NCI-H2171 (cell line): ENCODE data around the gene KLHDC10.
A peak's percentile ranks its signal among the peaks of the same experiment; 100 is the strongest.
"Not testable (repeated sequence)": the region's sequence is repeated elsewhere in the genome, so short reads cannot be mapped to it uniquely, and the experiment has no call there.

ENCODE experiments used
- DNase-seq: peaks from one replicate; lab custom pipeline; 2025; lab: John Stamatoyannopoulos, UW

KLHDC10 gene

DNA sequence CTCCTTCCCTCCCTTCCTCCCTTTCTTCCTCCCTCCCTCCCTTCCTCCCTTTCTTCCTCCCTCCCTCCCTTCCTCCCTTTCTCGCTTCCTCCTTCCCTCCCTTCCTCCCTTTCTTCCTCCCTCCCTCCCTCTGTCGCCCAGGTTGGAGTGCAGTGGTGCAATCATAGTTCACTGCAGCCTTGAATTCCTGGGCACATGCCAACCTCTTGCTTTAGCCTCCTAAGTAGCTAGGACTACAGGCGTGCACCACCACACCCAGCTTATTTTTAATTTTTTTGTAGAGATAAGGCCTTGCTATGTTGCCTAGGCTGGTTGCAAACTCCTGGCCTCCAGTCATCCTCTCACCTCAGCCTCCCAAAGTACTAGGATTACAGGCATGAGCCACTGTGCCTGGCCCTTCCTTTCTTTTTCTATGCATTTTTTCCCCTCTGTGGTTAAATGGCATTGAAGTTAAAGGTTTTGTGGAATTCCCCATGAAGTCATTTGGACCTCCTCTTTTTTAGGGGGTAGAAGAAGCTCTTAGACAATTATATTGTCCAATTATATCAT, 9.6 kb downstream of the KLHDC10 start:
- no peak for DNase-seq

DNA sequence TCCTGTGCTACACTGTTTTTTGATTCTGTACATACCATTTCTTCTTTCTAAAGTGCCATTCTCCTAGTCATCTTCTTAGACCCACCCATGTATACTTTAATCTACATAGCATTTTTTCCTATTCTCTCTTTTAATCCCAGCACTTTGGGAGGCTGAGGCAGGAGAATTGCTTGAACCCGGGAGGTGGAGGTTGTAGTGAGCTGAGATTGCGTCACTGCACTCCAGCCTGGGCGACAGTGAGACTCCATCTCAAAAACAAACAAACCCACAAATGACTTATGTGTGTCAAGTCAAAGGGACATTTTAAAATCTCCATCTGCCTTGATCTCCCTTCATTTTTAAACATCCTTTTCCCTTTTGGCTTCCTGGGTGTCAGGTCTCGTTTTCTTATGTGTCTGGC, 13.2 kb downstream of the KLHDC10 start:
- not testable (repeated sequence) for DNase-seq

- DNase-seq, result peak; percentile 3
Measured at GRCh38 chr7:130084037-130084875, 13.9 kb downstream of the KLHDC10 start.

GRCh38 chr7:130085235-130085634, 14.9 kb downstream of the KLHDC10 start:
- DNase-seq, result not testable (repeated sequence)

GRCh38 chr7:130086938-130087337, 16.6 kb downstream of the KLHDC10 start:
- no peak for DNase-seq

GRCh38 chr7:130087364-130087763, 17.0 kb downstream of the KLHDC10 start:
- DNase-seq, result no peak

GRCh38 chr7:130090745-130091532, 20.6 kb downstream of the KLHDC10 start:
- DNase-seq, result no peak

GRCh38 chr7:130091999-130092398, 21.7 kb downstream of the KLHDC10 start:
- no peak for DNase-seq

GRCh38 chr7:130092598-130092997, 22.3 kb downstream of the KLHDC10 start:
- no peak for DNase-seq

GRCh38 chr7:130095812-130096211, 25.5 kb downstream of the KLHDC10 start:
- no peak for DNase-seq

- peak; percentile 10 for DNase-seq
Measured at GRCh38 chr7:130096243-130096827, 26.0 kb downstream of the KLHDC10 start.

DNA sequence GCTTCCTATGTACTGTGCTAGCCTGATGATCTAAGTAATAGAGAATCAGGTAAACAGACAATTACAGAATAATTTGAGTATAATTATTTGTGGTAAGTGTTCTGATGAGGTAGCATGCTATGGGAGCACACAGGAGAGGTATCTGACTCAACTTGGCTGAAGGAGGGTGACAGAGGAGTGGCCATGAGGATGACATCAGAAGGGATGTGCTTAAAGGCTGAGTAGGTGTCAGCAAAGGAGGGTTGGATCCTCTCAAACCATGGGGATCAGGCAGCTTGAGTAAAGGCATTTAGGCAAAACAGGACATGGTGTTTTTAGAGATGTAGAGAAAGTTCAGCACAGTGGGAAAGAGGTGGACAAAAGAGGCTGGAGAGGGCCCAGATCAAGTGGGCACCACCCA, 29.0 kb downstream of the KLHDC10 start:
- no peak for DNase-seq

GRCh38 chr7:130102588-130102987, 32.3 kb downstream of the KLHDC10 start:
- DNase-seq, result no peak

GRCh38 chr7:130107949-130108674, 37.8 kb downstream of the KLHDC10 start:
- DNase-seq, result no peak

DNA sequence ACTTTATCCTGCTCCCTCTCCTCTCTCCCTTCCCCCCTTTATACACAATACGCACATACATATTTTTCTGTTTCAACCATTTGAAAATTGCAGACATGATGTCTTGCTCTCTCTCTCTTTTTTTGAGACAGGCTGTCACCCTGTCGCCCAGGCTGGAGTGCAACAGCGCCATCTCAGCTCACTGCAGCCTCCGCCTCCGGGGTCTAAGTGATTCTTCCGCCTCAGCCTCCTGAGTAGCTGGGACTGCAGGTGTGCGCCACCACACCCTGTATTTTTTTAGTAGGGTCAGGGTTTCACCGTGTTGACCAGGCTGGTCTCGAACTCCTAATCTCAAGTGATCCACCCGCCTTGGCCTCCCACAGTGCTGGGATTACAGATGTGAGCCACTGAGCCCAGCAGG, 38.5 kb downstream of the KLHDC10 start:
- DNase-seq, result no peak

- DNase-seq, result no peak
Measured at GRCh38 chr7:130112093-130112492, 41.8 kb downstream of the KLHDC10 start.

- no peak for DNase-seq
Measured at GRCh38 chr7:130112662-130113425, 42.5 kb downstream of the KLHDC10 start.

- DNase-seq, result not testable (repeated sequence)
Measured at GRCh38 chr7:130113426-130113805, 43.1 kb downstream of the KLHDC10 start.

- no peak for DNase-seq
Measured at GRCh38 chr7:130113887-130114286, 43.6 kb downstream of the KLHDC10 start.

DNA sequence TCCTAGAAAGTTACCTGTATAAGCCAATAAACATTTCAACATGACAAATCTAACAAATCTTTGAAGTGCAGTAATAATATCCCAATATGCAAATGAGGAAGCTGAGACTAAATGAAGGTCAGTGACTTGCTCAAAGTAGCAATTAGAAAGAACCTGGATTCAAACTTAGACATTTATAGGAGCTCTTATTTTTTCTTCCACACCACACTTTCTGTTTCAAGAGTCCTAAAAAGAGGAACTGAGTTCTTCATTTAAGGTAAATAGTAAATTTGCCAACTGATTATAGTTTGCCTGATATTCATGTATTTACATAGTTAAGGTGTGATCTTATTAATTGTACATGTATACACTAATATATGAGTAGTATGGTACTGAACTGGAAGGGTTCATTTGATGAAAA, 44.0 kb downstream of the KLHDC10 start:
- no peak for DNase-seq

DNA sequence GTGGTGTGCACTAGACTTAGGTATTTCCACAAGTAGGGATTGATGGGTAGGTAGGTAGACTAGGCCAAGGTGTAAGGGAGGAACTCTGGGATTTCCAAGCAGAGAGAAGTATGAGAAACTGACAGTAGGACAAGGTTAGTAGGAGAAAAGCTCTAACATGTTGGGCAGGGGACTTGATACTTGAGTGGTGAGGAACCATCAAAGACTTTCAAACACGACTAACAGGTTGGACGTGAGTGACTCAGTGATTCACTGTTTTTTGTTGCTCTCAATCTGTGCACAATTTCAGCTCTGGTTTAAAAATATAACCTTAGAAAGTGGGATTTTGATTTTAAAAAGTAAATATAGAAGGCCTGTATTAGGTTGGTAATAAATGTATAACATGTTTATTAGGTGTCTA, 44.4 kb downstream of the KLHDC10 start:
- no peak for DNase-seq
